ENCODE results near the gene SLC25A21.

Gene SLC25A21

DNA sequence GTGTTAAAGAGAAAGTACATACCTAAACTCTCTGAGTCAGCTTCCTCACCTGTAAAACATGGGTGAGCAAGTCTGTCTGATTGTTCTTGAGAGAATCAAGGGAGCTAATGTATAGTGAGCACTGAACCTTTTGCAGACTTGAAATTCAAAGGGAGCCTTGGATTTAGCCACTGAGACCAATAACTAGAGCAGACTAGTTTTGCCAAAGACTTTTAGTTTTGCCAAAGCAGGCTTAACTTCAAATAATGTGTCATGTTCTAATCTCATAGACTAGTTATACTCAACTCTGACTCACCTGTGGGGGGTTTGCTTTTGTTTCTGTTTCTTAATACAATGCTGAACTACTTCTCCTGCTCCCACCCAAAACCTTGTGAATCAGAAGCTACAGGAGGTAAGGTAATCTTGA, 123.7 kb downstream of the SLC25A21 start:
- no peaks in the 10 kb centered on the region for H3K9me2 ChIP-seq (replicated peaks; ENCODE audit: insufficient read depth, low read length)
- no peak overlapping the region for H3K4me2 ChIP-seq (ENCODE audit: low read depth, low read length, poor library complexity, severe bottlenecking)
- no peak for TF ChIP-seq EZH2phosphoT487 (conservative IDR thresholded peaks at IDR 0.05; ENCODE audit: low read length)
- TF ChIP-seq, protein P1, sequence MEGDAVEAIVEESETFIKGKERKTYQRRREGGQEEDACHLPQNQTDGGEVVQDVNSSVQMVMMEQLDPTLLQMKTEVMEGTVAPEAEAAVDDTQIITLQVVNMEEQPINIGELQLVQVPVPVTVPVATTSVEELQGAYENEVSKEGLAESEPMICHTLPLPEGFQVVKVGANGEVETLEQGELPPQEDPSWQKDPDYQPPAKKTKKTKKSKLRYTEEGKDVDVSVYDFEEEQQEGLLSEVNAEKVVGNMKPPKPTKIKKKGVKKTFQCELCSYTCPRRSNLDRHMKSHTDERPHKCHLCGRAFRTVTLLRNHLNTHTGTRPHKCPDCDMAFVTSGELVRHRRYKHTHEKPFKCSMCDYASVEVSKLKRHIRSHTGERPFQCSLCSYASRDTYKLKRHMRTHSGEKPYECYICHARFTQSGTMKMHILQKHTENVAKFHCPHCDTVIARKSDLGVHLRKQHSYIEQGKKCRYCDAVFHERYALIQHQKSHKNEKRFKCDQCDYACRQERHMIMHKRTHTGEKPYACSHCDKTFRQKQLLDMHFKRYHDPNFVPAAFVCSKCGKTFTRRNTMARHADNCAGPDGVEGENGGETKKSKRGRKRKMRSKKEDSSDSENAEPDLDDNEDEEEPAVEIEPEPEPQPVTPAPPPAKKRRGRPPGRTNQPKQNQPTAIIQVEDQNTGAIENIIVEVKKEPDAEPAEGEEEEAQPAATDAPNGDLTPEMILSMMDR (IDR thresholded peaks at IDR 0.05; ENCODE audit: insufficient read depth, low read length, poor library complexity, severe bottlenecking) = no peak
- no peaks in the 10 kb centered on the region for H3K27me3 ChIP-seq (ENCODE audit: low read length)
- H3K27ac ChIP-seq (ENCODE audit: low read depth, low read length) = no peak overlapping the region
- H3K36me3 ChIP-seq (ENCODE audit: low read length) = no peaks in the 10 kb centered on the region
- no peak overlapping the region for H3K4me3 ChIP-seq (ENCODE audit: insufficient read depth, low read length, poor library complexity, severe bottlenecking)
- no peaks in the 10 kb centered on the region for H3K79me2 ChIP-seq (ENCODE audit: insufficient read depth, low read length)
- no peaks in the 10 kb centered on the region for H3K9me3 ChIP-seq (ENCODE audit: insufficient read depth, low read length)
- H2AFZ ChIP-seq (ENCODE audit: low read depth, low read length, severe bottlenecking) = no peak overlapping the region
- no peaks in the 10 kb centered on the region for H4K20me1 ChIP-seq (ENCODE audit: low read depth, low read length)
- H3F3A ChIP-seq (ENCODE audit: insufficient read depth) = no peaks in the 10 kb centered on the region
- H3K9ac ChIP-seq (ENCODE audit: low read length) = no peak overlapping the region

DNA sequence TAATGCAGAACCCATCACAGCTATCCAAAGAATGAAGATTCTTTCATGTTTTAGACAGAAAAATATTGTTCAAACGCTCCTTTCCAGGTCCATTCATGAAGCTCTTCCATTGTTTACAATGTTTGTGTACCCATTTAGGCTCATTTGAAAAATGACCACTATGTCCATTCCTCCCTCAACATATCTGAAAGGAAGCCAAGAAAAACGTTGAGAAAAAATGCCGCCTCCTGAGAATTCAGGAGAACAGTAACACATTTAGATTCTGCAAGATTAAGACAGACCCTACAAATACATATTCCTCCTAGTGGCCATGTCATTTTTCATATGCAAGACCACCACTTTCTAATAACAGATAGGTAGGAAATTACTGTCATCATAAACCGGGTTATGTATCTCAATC, 124.4 kb downstream of the SLC25A21 start:
- no peak overlapping the region for H3K27ac ChIP-seq (ENCODE audit: low read depth, low read length)
- H3K9ac ChIP-seq (ENCODE audit: low read length) = no peak overlapping the region
- H4K20me1 ChIP-seq (ENCODE audit: low read depth, low read length) = no peaks in the 10 kb centered on the region
- H3K9me3 ChIP-seq (ENCODE audit: insufficient read depth, low read length) = no peaks in the 10 kb centered on the region
- no peaks in the 10 kb centered on the region for H3F3A ChIP-seq (ENCODE audit: insufficient read depth)
- no peak overlapping the region for H3K4me3 ChIP-seq (ENCODE audit: insufficient read depth, low read length, poor library complexity, severe bottlenecking)
- TF ChIP-seq, protein P1 (IDR thresholded peaks at IDR 0.05; ENCODE audit: insufficient read depth, low read length, poor library complexity, severe bottlenecking) = no peak
- no peak for TF ChIP-seq EZH2phosphoT487 (conservative IDR thresholded peaks at IDR 0.05; ENCODE audit: low read length)
- no peaks in the 10 kb centered on the region for H3K27me3 ChIP-seq (ENCODE audit: low read length)
- no peak overlapping the region for H2AFZ ChIP-seq (ENCODE audit: low read depth, low read length, severe bottlenecking)
- H3K4me2 ChIP-seq (ENCODE audit: low read depth, low read length, poor library complexity, severe bottlenecking) = no peak overlapping the region
- H3K9me2 ChIP-seq (replicated peaks; ENCODE audit: insufficient read depth, low read length) = no peaks in the 10 kb centered on the region
- no peaks in the 10 kb centered on the region for H3K36me3 ChIP-seq (ENCODE audit: low read length)
- H3K79me2 ChIP-seq (ENCODE audit: insufficient read depth, low read length) = no peaks in the 10 kb centered on the region

DNA sequence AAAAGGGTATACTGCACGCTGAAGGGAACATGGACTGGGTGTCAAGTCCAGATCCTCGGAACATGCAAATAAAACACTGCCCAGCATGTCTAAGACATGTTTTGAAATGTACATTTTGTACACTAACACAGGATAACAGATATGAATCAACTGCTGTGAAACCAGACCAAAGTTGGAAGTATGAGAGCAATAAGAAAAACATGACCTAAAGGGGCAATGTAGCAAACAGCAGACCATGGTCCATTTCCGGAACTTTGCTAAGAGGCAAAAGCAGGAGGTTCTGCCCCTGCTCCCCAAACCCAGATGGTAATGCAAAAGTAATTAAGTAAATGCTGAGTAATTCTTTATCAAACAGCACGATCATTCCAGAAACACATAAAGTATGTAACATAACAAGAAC, 125.2 kb downstream of the SLC25A21 start:
- H3K4me3 ChIP-seq (ENCODE audit: insufficient read depth, low read length, poor library complexity, severe bottlenecking) = no peak overlapping the region
- no peak overlapping the region for H3K9ac ChIP-seq (ENCODE audit: low read length)
- H3K27ac ChIP-seq (ENCODE audit: low read depth, low read length) = no peak overlapping the region
- TF ChIP-seq, protein P1 (IDR thresholded peaks at IDR 0.05; ENCODE audit: insufficient read depth, low read length, poor library complexity, severe bottlenecking) = no peak
- H3K9me2 ChIP-seq (replicated peaks; ENCODE audit: insufficient read depth, low read length) = no peaks in the 10 kb centered on the region
- H4K20me1 ChIP-seq (ENCODE audit: low read depth, low read length) = no peaks in the 10 kb centered on the region
- H2AFZ ChIP-seq (ENCODE audit: low read depth, low read length, severe bottlenecking) = no peak overlapping the region
- H3K9me3 ChIP-seq (ENCODE audit: insufficient read depth, low read length) = no peaks in the 10 kb centered on the region
- no peak overlapping the region for H3K4me2 ChIP-seq (ENCODE audit: low read depth, low read length, poor library complexity, severe bottlenecking)
- no peaks in the 10 kb centered on the region for H3K36me3 ChIP-seq (ENCODE audit: low read length)
- no peaks in the 10 kb centered on the region for H3K27me3 ChIP-seq (ENCODE audit: low read length)
- no peaks in the 10 kb centered on the region for H3K79me2 ChIP-seq (ENCODE audit: insufficient read depth, low read length)
- no peaks in the 10 kb centered on the region for H3F3A ChIP-seq (ENCODE audit: insufficient read depth)

DNA sequence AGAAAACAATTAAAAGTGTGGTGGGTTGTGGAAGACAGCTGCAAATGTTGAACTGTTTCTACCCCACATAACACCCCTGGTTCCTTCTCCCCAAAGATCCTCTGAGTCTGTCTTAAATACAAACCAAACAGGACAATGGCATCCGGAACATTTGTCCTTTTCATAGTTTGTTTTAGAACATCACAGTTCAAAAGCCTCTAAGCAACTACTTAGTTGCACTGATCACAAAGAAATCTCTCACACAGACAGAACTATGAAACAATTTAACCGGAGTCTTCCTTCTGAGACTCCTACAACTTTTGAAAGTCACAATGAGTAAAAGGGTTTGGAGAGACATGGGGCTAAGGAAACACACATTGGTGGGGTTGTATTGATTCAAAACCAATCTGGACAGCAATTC, 125.6 kb downstream of the SLC25A21 start:
- no peaks in the 10 kb centered on the region for H4K20me1 ChIP-seq (ENCODE audit: low read depth, low read length)
- H3K9me2 ChIP-seq (replicated peaks; ENCODE audit: insufficient read depth, low read length) = no peaks in the 10 kb centered on the region
- H3K36me3 ChIP-seq (ENCODE audit: low read length) = no peaks in the 10 kb centered on the region
- no peak overlapping the region for H3K4me2 ChIP-seq (ENCODE audit: low read depth, low read length, poor library complexity, severe bottlenecking)
- TF ChIP-seq, protein P1 (IDR thresholded peaks at IDR 0.05; ENCODE audit: insufficient read depth, low read length, poor library complexity, severe bottlenecking) = no peak
- no peak for TF ChIP-seq EZH2phosphoT487 (conservative IDR thresholded peaks at IDR 0.05; ENCODE audit: low read length)
- no peaks in the 10 kb centered on the region for H3K9me3 ChIP-seq (ENCODE audit: insufficient read depth, low read length)
- no peaks in the 10 kb centered on the region for H3K27me3 ChIP-seq (ENCODE audit: low read length)
- no peak overlapping the region for H3K9ac ChIP-seq (ENCODE audit: low read length)
- H2AFZ ChIP-seq (ENCODE audit: low read depth, low read length, severe bottlenecking) = no peak overlapping the region
- no peak overlapping the region for H3K4me3 ChIP-seq (ENCODE audit: insufficient read depth, low read length, poor library complexity, severe bottlenecking)
- H3K27ac ChIP-seq (ENCODE audit: low read depth, low read length) = no peak overlapping the region
- H3K79me2 ChIP-seq (ENCODE audit: insufficient read depth, low read length) = no peaks in the 10 kb centered on the region
- H3F3A ChIP-seq (ENCODE audit: insufficient read depth) = no peaks in the 10 kb centered on the region

Measured in SU-DHL-6 (cell line).